Stimulated activated CD8-positive, alpha-beta memory T cell treated with anti-CD3 and anti-CD28 coated beads, Interleukin-7, amount 100 ng/mL, for 1 hour (primary cell): ENCODE measurements around the gene SPRR2B.
"Not testable (repeated sequence)": the region's sequence is repeated elsewhere in the genome, so short reads cannot be mapped to it uniquely, and the experiment has no call there.

Source experiments
- DNase-seq, 2 donors: peaks; one replicate each; pipeline ENCODE4 v3.0.0-alpha.2; 2020; ENCODE audit warnings: low read depth in 2 of 2

Gene SPRR2B

DNA sequence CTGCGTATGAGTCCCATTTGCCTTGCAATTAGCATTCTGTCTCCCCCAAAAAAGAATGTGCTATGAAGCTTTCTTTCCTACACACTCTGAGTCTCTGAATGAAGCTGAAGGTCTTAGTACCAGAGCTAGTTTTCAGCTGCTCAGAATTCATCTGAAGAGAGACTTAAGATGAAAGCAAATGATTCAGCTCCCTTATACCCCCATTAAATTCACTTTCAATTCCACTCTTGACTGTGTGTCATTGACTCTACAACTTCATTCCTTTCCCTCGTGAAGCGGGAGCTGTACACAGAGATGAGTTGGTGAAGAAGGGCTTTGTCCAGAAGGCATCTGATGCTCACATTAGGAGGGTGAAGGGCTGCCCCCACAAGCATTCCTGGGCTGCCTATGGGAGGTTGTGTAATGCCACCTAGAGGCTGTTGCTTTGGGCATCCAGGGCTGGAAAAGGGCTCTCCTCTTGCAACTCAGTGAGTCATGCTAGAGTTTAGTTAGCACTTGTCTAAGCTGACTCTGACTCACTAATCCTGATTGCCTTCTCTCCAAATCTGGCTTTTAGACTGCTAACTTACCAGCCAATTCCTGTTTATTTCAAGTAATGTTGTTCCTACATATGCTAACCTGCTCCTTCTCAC lies 38.6 kb downstream of the SPRR2B start:
- DNase-seq: no peak

- no peak for DNase-seq
Observed at GRCh38 chr1:153032073-153032472, 39.3 kb downstream of the SPRR2B start.

DNA sequence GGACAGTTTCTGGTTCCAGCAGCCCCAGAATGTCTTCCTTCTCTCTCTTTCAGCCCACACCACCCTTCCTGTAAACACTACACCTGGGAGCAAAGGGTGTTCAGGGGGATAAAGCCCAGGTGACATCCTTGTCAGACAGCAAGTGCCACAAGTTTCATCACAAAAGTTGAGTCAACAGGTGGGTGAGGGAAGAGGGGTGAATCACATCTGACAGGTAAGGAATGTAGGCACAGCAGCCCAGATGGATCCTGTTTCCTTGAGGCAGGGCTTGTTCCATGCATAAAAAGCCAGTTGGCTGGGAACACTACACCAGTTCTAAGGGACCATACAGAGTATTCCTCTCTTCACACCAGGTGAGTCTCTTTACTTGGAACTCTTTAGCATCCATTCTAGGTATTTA lies 40.5 kb downstream of the SPRR2B start, which contains the start of gene SPRR1B:
Gene SPRR1B, plus strand, starts transcription at position 309 of the 400 bp plus-strand sequence. CDS start 1,143 bp downstream, outside the sequence.
- DNase-seq: no peak

DNA sequence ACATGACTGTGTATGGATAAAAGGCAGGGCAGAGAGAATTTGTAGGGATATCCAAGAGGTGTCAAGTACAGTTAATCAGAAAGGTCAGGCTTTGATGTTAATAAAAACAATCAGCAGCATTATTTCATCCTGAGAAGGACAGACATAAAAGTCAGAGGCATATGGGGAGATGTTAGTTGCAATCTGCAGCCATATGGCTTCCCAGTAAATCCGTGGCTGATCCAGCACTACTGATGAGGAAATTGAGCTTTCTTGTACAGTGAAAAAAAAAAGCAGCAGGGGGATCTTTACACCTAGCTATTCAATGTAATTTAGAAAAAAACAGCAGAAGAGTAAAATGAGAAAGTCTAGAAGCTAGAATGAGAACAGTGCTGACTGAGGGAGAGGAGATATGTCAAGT lies 42.6 kb downstream of the SPRR2B start:
- DNase-seq: no peak

GRCh38 chr1:153025797-153026196 lies 45.6 kb downstream of the SPRR2B start:
- DNase-seq: no peak

- no peak for DNase-seq
Observed at GRCh38 chr1:153024413-153024812, 47.0 kb downstream of the SPRR2B start.

DNA sequence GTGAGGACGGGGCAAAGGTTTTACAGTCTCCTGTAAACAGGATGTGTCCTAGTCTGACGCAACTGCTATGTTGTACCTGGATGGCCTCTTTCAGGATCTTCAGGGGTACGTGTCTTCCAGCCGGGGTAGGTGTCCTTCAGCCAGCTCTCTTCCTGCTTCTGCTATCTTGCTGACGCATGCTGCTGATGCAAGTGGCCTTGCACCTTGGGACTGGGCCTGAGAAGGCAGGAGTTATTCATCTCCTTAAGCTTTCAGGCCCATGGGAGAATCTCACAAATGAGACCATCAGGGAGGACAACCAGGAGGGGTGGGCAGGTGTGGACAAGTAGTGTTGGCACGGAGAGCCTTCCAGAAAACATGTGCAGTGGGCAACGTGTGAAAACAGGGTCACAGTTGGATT lies 48.3 kb downstream of the SPRR2B start:
- DNase-seq: no peak

GRCh38 chr1:153022340-153022739 lies 49.1 kb downstream of the SPRR2B start:
- DNase-seq: not testable (repeated sequence)

DNA sequence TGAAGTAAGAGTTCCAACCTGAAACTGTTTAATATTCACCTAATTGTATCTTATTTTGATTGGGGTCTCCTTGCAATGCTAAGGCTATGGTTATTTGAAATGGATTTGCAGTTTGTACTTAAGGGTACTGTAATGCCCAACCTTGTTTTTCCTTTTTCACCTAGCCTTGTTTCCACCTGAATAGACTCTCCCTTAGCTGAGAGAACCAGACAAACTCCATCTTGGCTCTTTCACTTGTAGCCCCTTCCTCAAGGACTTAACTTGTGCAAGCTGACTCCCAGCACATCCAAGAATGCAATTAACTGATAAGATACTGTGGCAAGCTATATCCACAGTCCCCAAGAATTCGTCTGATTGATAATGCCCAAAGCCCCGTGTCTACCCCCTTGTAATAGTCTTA lies 49.6 kb downstream of the SPRR2B start:
- DNase-seq: not testable (repeated sequence)
